ENCODE measurements around the gene YARS1. TPM values are rescaled to one million over a fixed set of nuclear protein-coding genes. Genes with fewer than 3 reads are reported as not detected.

The YARS1 gene
- total RNA-seq, 2 donors from 2014 or later = 217 to 236 TPM

DNA sequence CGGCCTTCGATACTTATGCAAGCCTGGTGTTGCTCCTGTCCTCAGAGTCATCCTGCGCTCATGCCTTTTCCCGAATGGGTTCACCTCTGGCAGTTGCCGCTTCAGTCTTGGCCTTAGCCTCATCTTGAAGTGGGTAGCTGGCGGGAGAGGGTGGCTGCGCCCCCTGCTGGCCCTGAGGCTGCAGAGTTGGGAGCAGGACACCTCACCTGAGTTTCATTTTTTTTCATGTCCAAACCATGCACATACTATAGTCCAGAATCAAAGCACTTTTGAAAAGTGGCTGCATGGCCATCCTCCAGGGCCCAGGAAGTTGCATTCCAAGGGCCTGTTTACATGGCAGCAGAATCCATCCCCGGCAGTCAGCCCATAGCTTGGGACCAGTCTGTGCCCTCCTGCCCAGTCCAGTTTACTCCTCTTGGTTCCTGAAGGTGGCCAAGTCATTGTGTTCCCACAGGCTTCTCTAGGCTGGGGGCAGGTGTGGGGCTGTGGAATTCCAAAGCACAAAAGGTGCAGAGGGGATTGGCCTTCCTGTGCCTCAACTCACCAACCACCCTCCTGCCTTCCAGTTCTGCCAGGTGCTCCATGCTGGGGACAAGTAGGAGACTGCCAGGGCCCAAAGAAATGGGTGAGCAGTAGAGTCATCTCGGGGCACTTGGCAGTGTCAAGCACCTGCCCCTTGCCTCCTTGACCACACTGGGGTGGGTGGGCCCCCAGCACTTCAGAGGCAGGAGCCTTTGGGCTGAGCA lies 44.0 kb downstream of the YARS1 start:
- Mint-ChIP-seq H3K9me3 (no peaks in the 10 kb centered on the region), H3K36me3 (no peaks in the 10 kb centered on the region), H3K27ac (peak overlapping the region; percentile 36 to 64)
- DNase-seq (ENCODE audit: low spot score in 2 of 2) = peak; percentile 72 to 81
- ATAC-seq = peak; percentile 70 to 76

DNA sequence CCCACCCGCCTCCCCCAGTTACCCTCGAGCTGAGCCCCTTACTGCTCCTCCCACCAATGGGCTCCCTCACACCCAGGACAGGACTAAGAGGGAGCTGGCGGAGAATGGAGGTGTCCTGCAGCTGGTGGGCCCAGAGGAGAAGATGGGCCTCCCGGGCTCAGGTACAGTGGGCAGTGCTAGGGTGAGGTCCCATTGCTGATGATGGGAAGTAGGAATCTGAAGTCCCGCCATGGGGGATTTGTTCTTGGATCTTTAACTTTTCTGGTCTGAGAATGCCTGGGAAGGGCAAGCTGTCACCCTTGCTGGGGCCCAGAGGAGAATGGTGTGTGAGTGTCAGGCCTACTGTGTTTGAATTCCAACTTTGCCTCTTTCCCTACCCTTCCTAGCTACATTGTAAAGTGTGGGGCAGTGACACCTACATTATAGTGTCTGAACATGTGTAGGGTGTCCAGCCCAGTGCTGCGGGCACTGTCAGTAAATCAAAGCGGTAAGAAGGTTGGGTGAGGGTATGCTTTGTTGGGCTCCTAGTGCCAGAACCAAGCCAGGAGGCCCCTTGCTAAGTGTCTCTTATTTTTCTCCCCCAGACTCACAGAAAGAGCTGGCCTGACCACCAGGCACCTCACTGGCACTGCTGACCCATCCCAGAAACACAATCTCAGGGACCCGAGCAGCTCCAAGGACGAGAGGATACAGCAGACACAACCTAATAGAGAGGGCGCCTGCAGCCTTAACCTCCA lies 44.7 kb downstream of the YARS1 start:
- DNase-seq (ENCODE audit: low spot score in 2 of 2) = no peak
- ATAC-seq = no peak
- no peaks in the 10 kb centered on the region for H3K36me3 Mint-ChIP-seq
- peak overlapping the region; percentile 48 to 64 for H3K27ac Mint-ChIP-seq
- no peaks in the 10 kb centered on the region for H3K9me3 Mint-ChIP-seq

DNA sequence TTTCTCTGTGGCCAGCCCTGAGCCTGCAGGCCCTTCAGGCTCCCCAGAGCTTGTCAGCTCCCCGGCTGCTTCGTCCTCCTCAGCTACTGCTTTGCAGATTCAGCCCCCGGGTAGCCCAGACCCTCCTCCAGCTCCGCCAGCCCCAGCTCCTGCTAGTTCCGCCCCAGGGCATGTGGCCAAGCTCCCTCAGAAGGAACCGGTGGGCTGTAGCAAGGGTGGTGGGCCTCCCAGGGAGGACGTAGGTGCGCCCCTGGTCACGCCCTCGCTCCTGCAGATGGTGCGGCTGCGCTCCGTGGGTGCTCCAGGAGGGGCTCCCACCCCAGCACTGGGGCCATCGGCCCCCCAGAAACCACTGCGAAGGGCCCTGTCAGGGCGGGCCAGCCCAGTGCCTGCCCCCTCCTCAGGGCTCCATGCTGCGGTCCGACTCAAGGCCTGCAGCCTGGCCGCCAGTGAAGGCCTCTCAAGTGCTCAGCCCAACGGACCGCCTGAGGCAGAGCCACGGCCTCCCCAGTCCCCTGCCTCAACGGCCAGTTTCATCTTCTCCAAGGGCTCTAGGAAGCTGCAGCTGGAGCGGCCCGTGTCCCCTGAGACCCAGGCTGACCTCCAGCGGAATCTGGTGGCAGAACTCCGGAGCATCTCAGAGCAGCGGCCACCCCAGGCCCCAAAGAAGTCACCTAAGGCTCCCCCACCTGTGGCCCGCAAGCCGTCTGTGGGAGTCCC lies 45.4 kb downstream of the YARS1 start:
- no peaks in the 10 kb centered on the region for H3K36me3 Mint-ChIP-seq
- DNase-seq (ENCODE audit: low spot score in 2 of 2) (no peak), ATAC-seq (no peak)
- H3K9me3 Mint-ChIP-seq = no peaks in the 10 kb centered on the region
- H3K27ac Mint-ChIP-seq = no peak overlapping the region

DNA sequence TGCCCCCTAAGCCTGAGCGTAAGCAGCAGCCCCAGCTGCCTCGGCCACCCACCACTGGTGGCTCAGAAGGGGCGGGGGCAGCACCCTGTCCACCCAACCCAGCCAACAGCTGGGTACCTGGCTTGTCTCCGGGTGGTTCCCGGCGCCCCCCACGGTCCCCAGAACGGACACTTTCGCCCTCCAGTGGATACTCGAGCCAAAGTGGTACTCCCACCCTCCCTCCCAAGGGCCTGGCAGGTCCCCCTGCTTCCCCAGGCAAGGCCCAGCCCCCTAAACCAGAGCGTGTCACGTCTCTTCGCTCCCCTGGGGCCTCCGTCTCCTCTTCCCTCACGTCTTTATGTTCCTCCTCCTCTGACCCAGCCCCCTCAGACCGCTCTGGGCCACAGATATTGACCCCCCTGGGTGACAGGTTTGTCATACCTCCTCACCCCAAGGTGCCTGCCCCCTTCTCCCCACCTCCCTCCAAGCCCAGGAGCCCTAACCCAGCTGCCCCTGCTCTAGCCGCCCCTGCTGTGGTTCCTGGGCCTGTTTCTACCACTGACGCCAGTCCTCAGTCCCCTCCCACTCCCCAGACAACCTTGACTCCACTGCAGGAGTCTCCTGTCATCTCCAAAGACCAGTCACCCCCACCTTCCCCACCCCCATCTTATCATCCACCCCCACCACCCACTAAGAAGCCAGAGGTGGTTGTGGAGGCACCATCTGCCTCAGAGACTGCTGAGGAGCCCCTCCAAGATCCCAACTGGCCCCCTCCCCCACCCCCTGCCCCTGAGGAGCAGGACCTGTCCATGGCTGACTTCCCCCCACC lies 46.2 kb downstream of the YARS1 start:
- Mint-ChIP-seq H3K9me3 (no peaks in the 10 kb centered on the region), H3K27ac (peak overlapping the region; percentile 39 to 44), H3K36me3 (no peaks in the 10 kb centered on the region)
- ATAC-seq (no peak), DNase-seq (ENCODE audit: low spot score in 2 of 2) (no peak)

DNA sequence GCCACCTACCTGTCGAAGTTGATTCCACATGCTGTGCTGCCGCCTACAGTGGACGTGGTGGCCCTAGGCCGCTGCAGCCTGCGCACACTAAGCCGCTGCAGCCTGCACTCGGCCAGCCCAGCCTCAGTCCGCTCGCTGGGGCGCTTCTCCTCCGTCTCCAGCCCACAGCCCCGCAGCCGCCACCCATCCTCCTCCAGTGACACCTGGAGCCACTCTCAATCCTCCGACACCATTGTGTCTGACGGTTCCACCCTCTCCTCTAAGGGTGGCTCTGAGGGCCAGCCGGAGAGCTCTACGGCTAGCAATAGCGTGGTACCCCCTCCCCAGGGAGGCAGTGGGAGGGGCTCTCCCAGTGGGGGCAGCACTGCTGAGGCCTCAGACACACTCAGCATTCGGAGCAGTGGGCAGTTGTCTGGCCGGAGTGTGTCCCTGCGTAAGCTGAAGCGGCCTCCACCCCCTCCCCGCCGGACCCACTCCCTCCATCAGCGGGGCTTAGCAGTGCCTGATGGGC lies 46.9 kb downstream of the YARS1 start:
- ATAC-seq (peak in 1 of 2 donors; percentile 3), DNase-seq (ENCODE audit: low spot score in 2 of 2) (no peak)
- H3K36me3 Mint-ChIP-seq = no peaks in the 10 kb centered on the region
- H3K27ac Mint-ChIP-seq = peak overlapping the region in 1 of 2 donors; percentile 81
- H3K9me3 Mint-ChIP-seq = no peaks in the 10 kb centered on the region

DNA sequence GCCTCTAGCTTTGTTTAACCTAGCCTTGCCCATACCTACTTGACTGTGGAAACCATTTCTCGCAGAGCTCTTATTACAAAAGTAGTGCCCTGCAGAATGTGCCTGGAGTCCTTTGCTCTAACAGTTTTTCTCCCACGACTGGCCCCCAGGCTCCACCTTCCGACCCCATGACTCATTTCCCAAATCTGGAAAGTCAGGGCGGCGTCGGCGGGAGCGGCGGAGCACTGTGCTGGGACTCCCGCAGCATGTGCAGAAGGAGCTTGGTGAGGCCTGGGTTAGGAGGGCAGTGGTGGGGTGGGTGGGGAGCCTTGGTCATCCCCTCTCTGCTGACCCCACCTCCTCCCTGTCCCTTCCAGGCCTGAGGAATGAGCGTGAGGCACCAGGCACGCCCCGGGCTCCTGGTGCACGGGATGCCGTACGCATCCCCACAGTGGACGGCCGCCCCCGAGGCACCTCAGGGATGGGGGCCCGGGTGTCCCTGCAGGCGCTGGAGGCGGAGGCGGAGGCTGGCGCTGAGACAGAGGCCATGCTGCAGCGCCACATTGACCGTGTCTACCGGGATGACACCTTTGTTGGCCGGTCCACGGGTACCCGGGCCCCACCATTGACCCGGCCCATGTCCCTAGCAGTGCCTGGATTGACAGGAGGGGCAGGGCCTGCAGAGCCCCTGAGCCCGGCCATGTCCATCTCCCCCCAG lies 47.5 kb downstream of the YARS1 start:
- DNase-seq (ENCODE audit: low spot score in 2 of 2) (no peak), ATAC-seq (peak in 1 of 2 donors; percentile 7)
- Mint-ChIP-seq H3K36me3 (no peaks in the 10 kb centered on the region), H3K9me3 (no peaks in the 10 kb centered on the region), H3K27ac (peak overlapping the region in 1 of 2 donors; percentile 89)

DNA sequence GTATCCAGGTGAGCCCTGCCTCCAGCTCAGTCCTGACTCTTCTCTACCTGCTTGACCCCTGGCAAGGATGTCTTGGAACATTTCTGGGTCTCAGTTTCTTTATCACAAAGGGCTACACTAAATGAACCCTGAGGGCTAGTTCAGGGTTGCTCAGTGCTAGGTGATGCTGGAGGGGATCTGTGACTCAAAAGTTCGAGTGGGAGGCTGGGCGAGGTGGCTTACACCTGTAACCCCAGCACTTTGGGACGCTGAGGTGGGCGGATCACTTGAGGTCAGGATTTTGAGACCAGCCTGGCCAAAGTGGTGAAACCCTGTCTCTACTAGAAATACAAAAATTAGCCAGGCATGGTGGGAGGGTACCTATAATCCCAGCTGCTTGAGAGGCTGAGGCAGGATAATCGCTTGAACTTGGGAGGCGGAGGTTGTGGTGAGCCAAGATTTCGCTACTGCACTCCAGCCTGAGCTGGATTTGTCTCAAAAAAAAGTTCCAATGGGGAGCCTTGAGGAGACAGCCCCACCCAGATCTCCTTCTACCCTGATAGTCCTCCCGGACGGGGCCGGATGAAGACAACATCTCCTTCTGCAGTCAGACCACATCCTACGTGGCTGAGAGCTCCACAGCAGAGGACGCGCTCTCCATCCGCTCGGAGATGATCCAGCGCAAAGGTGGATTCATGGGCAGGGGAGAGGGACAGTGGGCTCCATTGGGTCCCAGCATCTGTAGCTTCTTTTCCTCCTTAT lies 48.9 kb downstream of the YARS1 start:
- H3K36me3 Mint-ChIP-seq = no peaks in the 10 kb centered on the region
- H3K27ac Mint-ChIP-seq = no peak overlapping the region
- H3K9me3 Mint-ChIP-seq = no peaks in the 10 kb centered on the region
- ATAC-seq (no peak), DNase-seq (ENCODE audit: low spot score in 2 of 2) (no peak)

DNA sequence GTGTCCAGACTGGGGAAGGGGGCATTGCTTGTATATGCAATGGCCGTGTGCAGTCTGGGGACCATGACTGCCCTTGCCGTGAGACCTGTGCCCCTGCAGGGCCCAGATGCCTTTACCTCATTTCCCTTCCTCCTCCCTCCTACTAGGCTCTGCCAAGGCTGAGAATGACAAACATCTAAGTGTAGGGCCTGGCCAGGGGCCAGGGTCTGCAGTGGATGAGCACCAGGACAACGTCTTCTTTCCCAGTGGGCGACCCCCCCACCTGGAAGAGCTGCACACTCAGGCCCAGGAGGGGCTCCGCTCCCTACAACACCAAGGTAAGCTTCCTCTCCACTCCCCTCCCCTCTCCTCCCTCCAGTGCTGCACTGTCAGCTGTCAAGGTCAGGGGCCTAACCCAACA lies 49.5 kb downstream of the YARS1 start:
- no peak for DNase-seq (ENCODE audit: low spot score in 2 of 2)
- no peaks in the 10 kb centered on the region for H3K9me3 Mint-ChIP-seq
- no peaks in the 10 kb centered on the region for H3K36me3 Mint-ChIP-seq
- H3K27ac Mint-ChIP-seq = no peak overlapping the region
- ATAC-seq = peak in 1 of 2 donors; percentile 3

DNA sequence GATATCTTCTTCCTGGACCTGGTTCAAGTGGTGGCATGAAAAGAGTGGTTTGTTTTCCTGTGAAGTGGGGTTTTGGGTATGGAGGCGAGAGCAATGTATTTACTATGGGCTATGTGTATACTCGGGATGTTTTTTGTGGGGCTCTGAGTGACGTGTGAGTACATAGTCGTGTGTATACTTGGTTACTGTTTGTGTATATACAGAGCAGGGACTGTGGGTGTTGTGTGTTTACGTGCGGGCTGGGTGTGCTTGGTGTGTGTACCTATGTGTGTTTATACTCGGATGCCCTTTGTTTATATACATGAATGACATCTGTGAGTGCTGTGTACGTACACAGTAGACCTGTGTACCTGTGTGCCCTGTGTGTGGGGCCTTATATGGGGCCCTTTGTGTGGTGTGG lies 50.0 kb downstream of the YARS1 start:
- no peak for DNase-seq (ENCODE audit: low spot score in 2 of 2)

DNA sequence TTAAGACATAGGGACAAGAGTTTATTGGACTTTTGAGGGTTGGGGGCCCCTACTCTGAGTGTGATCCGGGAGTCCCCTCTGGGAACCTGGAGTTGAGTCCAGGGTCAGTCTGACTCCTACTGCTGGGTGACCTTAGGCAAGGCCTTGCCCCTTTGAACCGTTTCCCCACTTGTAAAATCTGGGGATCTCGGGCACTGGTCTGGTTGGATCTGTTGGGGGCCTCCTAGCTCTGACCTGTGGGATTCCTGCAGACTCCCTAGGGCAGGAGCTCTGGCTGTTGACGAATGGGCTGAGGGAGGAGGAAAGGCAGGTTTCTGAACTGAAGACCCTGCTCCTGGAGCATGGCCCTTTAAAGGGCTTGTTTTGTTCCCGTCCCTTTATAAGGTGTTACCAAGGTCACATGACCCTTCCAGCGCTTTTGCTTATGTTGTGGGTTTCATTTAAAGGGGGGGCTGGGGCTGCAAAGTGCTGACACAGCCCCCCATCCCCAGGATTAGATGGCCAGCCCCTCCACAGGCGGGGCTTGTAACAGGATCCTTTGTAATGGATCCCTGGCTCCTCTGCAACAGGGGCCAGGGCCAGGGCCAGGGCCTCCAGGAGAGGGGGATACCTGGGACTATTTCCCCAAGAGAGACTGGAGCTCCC lies 50.7 kb downstream of the YARS1 start:
- ATAC-seq = no peak
- H3K27ac Mint-ChIP-seq = no peak overlapping the region
- no peaks in the 10 kb centered on the region for H3K9me3 Mint-ChIP-seq
- no peak for DNase-seq (ENCODE audit: low spot score in 2 of 2)
- no peaks in the 10 kb centered on the region for H3K36me3 Mint-ChIP-seq

More for the DNA sequence above, 50.0 kb downstream of the YARS1 start:
- Mint-ChIP-seq H3K36me3 (no peaks in the 10 kb centered on the region), H3K27ac (no peak overlapping the region), H3K9me3 (no peaks in the 10 kb centered on the region)
- ATAC-seq = peak in 1 of 2 donors; percentile 13

DNA sequence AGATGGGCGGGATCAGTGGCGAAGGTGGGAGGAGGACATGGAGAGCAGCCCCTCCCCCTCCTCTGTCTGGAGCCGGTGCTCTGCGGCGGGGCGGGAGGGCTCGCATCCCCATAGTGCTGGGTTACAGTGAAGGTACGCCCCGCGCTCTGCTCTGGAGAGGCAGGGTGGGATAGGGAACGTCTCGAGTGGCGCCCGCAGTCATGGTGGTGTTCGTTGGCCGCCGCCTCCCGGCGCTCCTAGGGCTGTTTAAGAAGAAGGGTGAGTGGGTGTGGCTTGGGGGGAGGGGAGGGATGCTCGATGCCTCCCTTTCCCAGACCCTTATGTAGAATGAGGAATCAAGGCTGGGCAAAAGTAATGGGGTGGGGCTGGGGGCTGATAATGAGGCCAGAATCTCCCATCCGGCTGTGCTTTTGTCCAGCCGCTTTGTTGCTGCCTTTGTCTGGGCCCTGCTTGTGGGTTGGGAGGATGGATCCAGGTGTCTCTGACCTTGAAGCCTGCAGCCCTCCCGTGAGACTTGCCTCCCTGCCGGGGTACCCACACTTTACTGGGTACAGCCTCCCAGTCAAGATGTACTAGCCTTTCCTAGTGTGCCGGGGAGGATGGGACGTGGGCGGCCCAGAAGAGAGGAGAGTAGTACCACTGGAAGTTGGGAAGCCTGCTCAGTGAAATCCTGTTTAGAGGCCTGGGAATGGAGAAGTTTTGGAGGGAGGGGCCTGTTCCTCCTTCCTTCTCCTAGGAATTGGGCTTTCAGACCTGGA lies 51.4 kb downstream of the YARS1 start:
- Mint-ChIP-seq H3K27ac (no peak overlapping the region), H3K36me3 (no peaks in the 10 kb centered on the region), H3K9me3 (no peaks in the 10 kb centered on the region)
- ATAC-seq (no peak), DNase-seq (ENCODE audit: low spot score in 2 of 2) (no peak)

DNA sequence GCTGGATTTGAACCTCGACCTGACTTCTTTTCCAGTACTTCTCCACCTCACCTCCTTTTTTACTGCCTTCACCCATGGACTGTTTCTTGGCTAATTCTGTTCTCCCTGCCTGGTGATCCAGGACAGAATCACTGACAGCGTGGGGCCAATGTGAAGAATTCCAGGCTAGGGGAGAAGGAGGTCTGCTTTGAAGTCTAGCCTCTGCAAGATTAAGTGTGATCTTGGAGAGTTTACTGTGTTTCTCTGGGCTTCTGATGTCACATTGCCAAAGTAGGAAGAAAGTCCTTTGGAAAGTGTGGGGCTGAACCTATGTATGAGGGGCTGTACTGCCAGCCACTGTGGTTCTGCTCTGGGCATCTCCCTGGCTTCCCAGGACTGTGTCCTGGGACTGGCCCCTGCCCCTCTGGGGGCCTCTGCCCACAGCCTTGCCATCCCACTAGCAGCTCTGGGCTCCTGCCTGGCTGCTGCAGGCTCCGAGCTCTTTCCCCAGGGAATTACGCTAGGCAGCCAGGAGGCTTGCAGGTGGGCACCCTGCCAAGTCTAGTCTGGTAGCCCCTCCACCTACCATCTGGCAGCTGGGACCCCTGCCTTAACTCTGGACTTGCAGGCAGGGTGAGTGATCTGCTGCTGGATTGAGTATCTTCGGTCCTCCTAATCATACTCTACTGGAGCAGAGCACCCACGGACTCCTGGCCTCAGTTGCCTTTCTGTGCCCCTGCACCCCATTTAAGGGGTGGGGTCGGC lies 52.2 kb downstream of the YARS1 start:
- Mint-ChIP-seq H3K36me3 (no peaks in the 10 kb centered on the region), H3K9me3 (no peaks in the 10 kb centered on the region), H3K27ac (no peak overlapping the region)
- DNase-seq (ENCODE audit: low spot score in 2 of 2) = no peak
- no peak for ATAC-seq

DNA sequence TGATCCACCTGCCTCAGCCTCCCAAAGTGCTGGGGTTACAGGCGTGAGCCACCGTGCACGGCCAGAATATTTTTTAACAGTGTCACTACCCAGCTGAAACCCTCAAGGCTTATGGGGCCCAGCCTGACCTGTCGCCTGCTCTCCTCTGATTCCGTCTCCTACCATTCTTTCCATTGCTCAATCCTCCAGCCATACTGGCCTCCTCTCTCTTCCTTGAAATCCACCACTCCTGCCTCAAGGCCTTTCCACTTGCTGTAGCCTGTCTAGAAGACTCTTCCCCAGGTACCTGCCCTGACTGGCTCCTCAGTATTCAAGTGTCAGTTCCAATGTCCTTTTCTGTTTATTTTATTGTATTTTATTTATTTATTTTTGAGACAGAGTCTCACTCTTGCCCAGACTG lies 53.9 kb downstream of the YARS1 start:
- no peaks in the 10 kb centered on the region for H3K36me3 Mint-ChIP-seq
- H3K27ac Mint-ChIP-seq = peak overlapping the region in 1 of 2 donors; percentile 70
- DNase-seq (ENCODE audit: low spot score in 2 of 2) = no peak
- H3K9me3 Mint-ChIP-seq = no peaks in the 10 kb centered on the region
- no peak for ATAC-seq

DNA sequence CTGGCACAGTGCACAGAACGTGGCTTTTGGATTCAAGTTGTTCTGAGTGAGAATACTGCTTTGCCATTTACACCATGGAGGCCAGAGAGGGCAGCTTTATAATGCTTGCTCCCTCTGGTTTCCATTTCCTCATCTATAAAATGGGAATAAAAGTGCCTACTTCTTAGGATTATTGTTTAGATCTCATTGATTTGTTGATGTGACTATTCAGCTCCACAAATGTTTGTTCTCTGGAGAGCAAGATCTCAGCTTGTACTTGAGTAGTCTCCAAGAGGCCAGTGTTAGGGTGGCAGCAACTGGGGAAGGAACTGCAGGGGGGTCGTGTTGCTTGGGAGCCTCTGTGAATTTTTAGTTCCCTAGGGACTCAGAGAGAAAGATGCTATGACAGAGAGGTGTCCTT lies 55.2 kb downstream of the YARS1 start:
- H3K9me3 Mint-ChIP-seq = no peaks in the 10 kb centered on the region
- no peak for ATAC-seq
- DNase-seq (ENCODE audit: low spot score in 2 of 2) = no peak
- H3K36me3 Mint-ChIP-seq = no peaks in the 10 kb centered on the region
- peak overlapping the region in 1 of 2 donors; percentile 66 for H3K27ac Mint-ChIP-seq

All from activated naive CD4-positive, alpha-beta T cell treated with anti-CD3 and anti-CD28 coated beads, Interleukin-2, amount 50 U/mL, for 72 hours (primary cell).